Glomerular visceral epithelial cell (primary cell): ENCODE data around the gene PCARE.
A peak's percentile ranks its signal among the peaks of the same experiment; 100 is the strongest.

Experiments used
- DNase-seq: peaks from one replicate; pipeline ENCODE4 v3.0.0-alpha.2; 2016; ENCODE audit errors: extremely low spot score

The PCARE gene

DNA sequence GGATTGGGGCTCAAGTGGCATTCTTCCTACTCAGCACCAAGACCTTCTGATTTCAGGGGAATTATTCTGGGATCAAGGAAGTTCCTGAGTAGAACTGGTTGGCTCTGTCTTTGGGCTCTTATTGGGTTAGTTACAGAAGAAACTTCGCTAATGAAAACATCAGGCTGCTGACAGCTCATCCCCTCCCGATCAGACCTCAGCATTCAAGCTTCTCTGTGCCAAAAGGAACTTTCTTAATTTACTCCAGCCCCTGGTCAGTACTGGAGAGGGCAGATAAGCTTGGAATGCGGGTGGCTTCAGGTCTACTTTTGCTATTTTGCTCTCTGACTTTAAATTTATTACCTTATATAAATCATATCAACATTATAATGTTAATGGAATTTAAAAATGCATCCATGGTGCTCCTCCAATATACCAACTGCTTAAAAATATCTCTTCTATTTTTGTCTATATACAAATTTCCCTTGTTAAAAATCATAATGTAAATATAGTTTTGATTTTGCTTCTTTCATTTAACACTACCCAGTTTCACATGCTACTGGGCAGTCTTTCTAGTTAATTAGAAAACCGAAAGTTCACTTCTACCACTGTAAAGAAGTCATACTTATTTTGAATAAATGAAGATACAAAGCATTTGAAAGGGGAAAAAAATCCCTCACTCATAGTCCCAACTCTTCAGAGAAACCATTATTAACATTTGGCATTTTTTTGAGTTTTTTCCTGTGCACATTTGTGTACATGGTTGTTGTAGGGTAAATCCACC lies 34.4 kb downstream of the PCARE start:
- no peak for DNase-seq

DNA sequence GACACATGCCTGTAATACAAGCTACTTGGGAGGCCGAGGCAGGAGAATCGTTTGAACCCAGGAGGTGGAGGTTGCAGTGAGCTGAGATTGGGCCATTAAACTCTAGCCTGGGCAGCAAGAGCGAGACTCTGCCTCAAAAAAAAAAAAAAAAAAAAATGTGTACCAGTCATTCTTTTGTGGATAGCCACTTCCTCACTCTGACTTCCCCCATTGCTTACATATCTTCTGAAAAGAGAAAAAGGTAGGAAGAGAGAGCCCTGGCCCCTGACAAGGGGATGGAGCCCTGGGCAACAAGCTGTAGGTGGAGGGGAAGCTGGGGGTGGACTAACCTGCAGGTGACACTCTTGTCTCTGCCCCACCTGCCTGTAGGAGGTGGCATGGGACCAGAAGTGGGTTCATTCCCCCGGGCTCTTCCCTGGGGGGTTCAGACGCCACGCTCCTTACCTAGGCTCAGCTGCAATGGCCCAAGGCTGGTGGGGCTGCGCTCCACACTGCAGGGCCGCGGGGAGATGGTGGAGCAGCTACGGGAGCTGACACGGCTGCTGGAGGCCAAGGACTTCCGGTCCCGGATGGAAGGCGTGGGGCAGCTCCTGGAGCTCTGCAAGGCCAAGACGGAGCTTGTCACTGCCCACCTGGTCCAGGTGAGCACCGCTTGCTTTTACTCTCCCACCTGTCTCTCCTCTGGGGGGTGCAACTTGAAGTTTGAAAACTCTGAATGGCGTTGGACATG lies 39.1 kb downstream of the PCARE start:
- DNase-seq, result no peak

DNA sequence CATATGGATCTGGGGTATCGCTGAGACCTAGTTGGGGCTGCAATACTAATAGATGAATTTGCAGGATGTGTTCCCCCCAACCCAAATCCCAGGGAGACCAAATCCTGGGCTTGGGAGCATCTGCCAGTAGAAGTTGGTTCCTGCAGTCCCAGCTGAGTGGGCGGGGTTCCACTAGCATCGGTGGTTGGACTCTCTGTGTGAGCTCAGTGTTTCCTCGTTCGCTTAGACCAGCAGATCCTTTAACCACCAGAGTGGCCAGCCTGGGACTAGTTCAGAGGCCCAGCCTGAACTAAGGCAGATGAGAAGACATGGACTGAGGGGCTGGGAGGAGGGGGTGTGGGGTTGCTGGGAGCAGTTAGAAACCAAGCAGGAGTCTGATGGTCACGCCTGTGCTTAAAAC lies 40.7 kb downstream of the PCARE start:
- no peak for DNase-seq

DNA sequence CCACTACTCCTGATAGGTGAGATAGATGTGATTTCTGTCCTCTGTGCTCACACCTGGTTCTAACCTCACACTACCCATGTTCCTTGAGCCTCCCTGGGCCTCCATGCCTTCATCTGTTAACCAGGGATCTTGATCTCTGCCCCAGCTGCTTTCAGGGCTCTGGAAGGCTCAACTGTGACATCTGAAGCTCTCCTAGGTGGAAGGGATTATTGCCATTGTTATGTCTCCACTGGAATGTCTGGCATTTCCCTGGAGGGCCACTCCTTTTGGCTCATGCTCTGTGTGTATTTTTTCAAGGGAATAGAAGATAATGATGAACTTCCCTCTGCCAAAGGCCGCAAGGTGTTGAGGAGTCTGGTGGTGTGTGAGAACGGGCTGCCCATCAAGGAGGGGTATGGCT lies 41.2 kb downstream of the PCARE start:
- DNase-seq, result peak; percentile 20

DNA sequence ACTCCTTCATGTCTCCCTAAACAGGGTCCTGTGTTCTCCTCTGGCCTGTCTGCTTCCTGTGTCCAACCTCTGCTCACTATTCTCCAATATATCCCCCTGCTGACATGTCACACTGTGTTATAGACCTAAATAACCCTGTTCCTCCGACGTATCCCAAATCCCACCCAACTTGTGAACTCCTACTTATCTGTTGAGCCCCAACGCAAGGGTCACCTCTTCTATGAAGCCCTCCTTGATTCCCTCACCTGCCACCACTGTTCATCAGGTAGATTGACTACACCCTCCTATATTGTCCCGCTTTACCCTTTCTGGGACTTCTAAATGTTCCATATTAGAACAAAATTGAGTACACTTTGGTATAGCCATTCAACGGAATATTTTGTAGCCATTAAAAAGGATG lies 42.1 kb downstream of the PCARE start:
- no peak for DNase-seq

DNA sequence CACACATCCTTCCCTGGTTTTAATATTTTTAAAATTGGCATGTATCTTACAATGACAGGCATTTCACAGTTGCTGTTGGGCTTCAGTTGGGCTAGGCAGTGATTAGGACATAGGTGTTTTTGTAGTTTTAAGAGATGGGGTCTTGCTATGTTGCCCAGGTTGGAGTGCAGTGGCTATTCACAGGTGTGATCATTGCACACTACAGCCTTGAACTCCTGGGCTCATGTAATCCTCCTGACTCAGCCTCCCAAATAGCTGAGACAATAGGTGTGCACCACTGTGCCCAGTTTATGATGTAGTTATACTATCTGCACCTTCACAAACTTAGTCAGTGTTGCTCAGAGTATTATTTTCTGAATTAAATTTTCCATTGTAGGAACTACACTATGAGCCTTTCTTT lies 43.3 kb downstream of the PCARE start:
- no peak for DNase-seq

DNA sequence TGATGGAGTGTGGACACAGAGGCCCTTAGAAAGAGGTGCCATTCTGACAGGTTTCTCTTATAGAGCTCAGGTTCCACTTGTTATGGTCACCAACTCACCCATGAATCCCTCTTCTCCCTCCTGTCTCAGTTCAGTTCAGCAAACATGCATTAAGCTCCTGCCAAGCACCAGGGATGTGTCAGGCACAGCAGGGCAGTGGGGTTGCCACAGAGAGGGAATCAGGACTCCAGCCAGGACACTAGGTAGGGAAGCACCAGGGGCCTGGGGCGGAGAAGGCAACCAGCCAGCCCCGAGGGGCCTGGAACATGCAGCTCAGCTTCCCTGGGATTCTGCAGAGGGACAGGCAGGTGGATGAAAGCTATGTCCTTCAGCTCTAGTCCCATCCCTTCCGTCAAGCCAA lies 48.6 kb downstream of the PCARE start:
- DNase-seq, result no peak

DNA sequence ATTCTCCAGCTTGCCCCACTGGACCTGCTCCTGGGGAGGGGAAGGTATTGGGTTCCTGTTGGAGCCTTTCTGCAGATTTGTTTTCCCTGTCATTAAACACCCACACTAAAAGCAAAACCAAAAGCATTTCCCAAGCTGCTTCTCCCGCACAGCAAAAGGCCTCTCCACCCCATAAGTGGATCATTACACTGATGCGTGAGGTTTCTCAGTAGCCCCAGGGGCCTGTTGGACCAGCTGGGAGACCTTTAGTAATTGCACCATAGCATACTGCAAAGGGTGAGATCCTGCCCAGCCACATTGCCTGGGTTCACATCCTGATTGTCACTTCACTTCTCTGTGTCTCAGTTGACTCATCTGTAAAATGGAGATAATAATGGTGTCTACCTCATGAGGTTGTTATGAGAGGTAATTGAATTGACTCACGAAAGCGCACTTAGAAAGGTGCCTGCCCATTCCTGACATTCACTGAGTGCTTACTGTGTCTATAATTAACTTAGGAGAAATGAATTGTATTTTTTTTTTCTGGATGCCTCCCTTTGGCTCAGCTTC lies 49.4 kb downstream of the PCARE start:
- DNase-seq, result no peak

DNA sequence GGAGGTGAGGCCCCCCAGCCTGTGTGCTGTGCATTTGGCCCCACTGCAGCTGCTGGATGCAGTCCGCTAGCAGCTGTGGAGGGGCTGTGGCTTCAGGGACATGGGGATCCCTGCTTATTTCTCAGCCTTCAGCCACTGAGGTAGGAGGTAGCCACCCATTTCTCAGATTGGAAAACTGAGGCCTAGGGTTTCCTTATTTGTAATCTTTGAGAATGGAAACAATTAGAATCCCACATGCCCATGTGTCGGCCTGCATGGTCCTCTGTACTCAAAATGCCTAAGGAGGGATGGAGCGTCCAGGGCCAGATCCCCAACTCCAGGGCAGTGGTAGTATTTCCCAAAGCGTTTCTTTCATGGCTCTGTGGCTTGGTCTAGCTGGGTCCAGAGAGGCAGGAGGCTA lies 51.1 kb downstream of the PCARE start:
- DNase-seq, result no peak

DNA sequence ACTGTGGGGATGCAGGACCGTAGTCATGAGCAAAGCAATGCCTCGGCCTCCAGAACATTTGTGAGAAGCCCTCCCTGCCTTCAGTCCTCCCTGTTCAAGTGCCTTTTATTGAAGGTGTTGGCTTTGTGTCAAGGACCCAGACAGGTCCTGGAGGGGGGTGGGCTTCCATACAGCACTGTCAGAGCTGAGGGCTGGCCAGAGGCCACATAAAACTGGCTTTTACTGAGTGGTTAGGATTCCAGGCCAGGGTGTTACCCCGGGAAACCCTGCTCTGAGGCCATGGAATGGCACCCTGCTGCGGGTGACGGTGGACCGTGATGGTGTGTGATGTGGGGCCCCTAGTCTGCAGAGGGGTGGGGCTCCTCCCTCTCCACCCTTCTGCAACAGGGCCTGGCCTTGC lies 51.6 kb downstream of the PCARE start:
- no peak for DNase-seq

DNA sequence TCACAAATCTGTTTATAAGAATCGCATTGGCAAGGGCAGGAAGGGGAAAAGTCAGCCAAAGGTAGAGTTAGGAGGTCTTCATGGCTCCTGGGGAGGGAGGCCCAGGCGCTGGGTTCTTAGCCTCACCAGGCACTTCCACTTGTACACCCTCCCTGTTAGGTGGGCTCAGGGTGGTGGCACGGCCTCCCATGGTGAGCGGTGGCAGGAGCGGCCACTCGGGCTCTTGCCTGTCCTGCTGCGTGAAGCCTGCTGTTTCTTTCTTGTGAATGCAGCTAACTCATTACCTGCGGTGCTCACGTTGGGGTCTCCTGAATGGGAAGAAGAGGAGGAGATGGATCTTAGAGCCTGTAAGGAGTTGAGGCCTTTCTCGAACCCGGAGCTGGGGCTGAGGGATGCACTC lies 52.4 kb downstream of the PCARE start:
- no peak for DNase-seq

DNA sequence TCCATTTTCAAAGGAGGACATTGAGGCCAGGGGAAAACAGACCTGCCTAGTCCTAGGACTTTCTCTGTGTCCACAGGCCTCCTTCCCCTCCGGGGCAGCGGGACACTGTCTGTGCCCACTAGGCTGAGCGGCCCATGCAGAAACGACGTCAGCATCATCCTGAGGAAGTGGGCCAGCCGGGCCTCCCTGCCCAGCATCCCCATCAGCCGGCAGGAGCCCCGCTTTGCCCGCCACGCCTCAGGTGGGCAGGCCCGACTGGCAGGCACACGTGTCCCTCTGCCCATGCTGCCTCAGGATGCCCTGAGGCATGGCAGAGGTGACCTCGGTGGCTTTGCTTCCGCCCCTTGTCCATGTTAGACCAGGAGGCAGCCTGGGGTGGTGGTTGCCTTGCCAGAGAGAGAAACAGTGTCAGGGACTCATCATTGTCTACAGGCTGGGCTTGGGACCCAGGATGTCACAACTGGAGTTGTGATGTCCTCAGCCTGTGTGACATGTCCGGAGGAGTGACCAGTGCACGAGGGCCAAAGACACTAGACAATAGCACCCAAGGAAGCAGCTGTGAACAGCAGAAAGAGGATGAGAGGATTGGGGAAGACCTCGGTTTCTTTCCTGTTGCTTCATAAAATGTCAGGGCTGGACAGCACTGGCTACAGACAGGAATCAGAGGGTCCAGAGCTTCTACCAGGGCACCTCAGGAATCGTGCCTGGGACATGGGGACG lies 56.4 kb downstream of the PCARE start:
- DNase-seq, result no peak

DNA sequence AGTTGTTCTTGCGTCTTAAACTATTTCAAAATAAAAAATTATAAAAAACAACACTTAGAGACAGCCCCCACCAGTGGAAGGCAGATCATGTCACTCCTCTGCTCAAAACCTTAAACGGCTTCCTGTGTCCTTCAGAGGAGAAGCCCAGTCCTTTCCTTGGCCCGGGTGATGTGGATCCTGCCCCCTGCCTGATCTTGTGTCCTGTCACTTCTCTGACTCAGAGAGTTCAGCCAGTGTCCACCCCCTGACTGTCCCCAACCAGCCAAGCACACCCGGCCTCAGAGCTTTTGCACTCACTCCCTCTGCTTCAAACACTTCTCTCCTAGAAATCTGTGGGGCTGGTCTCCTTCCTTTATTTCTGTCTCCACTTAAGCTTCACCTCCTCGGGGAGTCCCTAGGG lies 57.8 kb downstream of the PCARE start:
- DNase-seq, result no peak

DNA sequence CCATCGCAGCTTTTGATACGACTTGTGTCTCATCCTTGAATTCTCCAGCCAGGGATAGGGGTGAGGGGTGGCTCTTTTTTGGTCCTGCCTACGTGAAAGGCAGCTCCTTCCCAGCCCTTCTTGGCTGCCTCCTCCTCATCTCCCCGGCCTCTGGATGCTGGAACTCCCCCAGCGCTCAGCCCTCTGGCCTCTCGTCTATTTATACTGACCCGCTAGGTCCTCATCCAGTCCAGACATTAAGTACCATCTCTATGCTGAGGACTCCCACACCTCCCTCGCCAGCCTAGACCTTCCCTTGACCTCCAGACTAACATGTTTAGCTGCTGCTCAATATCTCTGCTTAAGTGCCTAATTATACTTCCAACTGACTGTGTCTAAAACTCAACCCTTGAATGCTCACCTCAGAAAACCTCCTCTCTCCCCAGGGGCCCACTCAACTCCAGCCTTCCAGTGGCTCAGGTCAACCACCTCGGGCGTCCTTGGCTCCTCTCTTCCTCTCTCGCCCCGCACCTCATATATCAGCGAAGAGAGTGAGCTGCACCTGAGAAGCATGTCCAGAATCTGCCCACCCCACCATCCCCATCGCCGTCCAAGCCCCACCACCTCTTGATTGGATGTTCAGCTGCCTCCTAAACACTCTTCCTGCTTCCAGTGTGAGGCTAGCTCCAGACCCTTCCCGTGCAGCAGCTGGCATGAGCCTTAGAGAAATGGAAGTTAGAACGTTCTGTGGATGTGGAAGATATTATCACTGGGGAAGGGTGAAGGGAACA lies 58.4 kb downstream of the PCARE start:
- DNase-seq, result no peak

DNA sequence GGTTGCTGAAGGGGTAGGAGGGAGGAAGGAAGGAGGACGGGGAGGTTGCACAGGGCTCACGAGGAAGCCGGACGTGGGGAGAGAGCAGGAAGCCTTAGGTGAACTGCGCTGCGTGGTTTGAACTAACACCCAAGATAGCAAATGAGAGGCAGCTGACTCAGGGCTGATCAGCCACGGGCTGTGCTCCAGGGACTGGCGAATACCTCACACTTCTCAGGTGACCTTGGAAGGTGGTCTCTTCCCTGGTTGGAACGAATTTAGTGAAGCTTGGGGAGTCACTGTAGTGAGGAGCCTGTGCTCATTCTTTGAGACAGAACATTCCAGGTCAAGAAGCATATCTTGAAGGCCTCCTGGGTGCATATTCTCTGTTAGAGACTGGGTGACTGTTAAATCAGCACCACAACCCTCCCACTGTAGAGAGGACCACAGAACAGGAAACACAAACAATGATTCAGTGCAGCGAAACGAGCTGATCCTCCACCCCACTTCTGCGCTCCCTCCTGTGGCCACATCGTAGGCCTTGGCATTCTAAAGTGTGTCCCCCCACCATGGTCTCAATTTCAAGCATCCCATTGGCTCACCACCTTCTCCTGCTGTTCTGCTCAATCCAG lies 59.4 kb downstream of the PCARE start:
- peak; percentile 19 for DNase-seq

DNA sequence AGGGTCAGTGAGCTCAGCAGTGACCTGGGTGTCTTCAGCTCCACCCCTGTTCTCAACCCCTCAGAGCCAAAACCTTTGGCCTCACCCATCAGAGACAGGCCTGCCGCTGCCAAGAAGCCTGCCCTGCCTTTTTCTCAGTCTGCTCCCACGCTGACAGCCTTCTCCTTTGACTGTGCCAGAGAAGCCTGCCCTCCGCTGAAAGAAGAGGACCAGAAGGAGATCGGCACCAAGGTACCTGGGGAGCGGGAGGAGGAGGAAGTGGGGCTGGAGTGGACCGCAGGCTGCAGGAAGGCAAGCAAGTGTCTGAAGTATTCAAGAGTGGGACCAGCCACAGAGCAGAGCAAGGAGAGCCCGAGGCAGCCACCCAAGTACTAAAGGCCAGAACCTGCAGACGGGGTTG lies 60.0 kb downstream of the PCARE start:
- no peak for DNase-seq

DNA sequence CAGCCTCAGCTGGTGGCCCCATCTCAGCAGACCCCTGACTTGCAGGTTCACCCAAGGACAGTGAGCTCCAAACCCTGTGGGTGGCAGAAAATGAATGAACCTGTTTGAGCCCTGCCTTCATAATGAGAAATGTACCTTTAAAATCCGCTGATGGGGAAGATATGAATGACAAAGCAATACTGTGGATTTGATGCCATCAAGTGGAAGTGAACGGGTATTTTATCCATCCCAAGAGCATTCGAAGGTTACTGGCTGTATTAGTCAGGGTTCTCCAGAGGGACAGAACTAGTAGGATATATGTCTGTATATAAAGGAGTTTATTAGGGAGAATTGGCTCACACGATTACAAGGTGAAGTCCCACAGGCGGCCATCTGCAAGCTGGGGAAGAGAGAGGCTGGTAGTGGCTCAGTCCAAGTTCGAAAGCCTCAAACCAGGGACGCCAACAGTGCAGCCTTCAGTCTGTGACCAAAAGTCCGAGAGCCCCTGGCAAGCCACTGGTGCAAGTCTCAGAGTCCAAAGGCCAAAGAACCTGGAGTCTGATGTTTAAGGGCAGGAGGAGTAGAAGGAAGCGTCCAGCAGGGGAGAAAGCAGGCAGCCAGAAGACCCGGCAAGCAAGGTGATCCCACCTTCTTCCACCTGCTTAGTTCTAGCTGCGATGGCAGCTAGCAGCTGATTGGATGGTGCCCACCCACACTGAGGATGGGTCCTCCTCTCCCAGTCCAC lies 61.1 kb downstream of the PCARE start:
- DNase-seq, result no peak

DNA sequence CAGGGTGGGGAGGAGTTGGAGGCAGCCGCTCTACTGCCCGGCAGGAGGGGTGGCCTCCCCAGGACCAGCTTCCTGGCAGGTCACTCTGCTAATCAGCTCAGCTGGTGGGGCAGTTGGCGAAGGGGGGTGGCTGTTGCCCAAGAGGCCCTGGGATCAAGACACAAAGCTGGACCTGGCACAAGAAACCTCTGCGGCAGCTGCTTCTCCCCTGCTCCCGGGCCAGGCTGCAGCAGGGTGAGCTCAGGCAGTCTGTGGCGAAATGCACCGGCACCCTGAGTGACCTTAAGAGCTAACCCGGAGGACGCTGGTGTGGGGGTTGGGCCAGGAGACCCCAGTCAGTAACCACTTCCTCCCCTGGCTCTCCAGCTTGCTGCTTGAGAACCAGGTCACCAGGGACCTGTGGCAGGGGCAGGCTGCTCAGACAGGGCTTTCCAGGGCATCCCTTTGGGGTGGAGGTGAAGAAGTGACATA lies 62.1 kb downstream of the PCARE start:
- no peak for DNase-seq
